Loucy (cell line): ENCODE measurements around the gene TRIM25.
"Not testable (repeated sequence)": the region's sequence is repeated elsewhere in the genome, so short reads cannot be mapped to it uniquely, and the experiment has no call there.

ENCODE experiments used
- H2AFZ ChIP-seq: fragments of 200-600 bp; sonication (generic); 2 replicates; pipeline ENCODE4 v1.6.0; 2016; ENCODE audit warnings: antibody characterized with exemption, mild to moderate bottlenecking, low read length, moderate library complexity
- H3F3A ChIP-seq: fragments of 200-600 bp; 2 replicates; pipeline ENCODE4 v1.6.0; 2016; ENCODE audit warnings: antibody characterized with exemption, low read depth, mild to moderate bottlenecking
- H3K27me3 ChIP-seq: fragments of 200-600 bp; sonication (generic); 2 replicates; pipeline ENCODE4 v1.6.1; 2014; ENCODE audit warnings: low read length, mild to moderate bottlenecking; ENCODE audit not compliant: insufficient read depth, poor library complexity, severe bottlenecking
- H3K36me3 ChIP-seq: fragments of 200-600 bp; sonication (generic); 2 replicates; pipeline ENCODE4 v1.6.1; 2016; ENCODE audit warnings: low read length; ENCODE audit not compliant: insufficient read depth
- H3K4me1 ChIP-seq: fragments of 200-600 bp; sonication (generic); 2 replicates; pipeline ENCODE4 v1.5.1; 2014; ENCODE audit warnings: low read length, mild to moderate bottlenecking; ENCODE audit not compliant: insufficient read depth, poor library complexity, severe bottlenecking
- H3K4me2 ChIP-seq: fragments of 200-600 bp; sonication (generic); 2 replicates; pipeline ENCODE4 v1.6.0; 2014; ENCODE audit warnings: antibody characterized with exemption, low read length, low read depth, mild to moderate bottlenecking; ENCODE audit not compliant: poor library complexity, severe bottlenecking
- H3K4me3 ChIP-seq: fragments of 200-600 bp; sonication (generic); 2 replicates; pipeline ENCODE4 v1.5.1; 2014; ENCODE audit warnings: low read length, mild to moderate bottlenecking, mixed read lengths; ENCODE audit not compliant: poor library complexity, severe bottlenecking
- H3K79me2 ChIP-seq: fragments of 200-600 bp; sonication (generic); 2 replicates; pipeline ENCODE4 v1.6.1; 2014; ENCODE audit warnings: low read length; ENCODE audit not compliant: insufficient read depth
- H3K9ac ChIP-seq: fragments of 200-600 bp; sonication (generic); 2 replicates; pipeline ENCODE4 v1.6.0; 2014; ENCODE audit warnings: mild to moderate bottlenecking, low read depth, low read length, moderate library complexity; ENCODE audit not compliant: poor library complexity, severe bottlenecking
- H3K9me2 ChIP-seq: fragments of 200-600 bp; sonication (generic); replicated peaks from 2 replicates; pipeline ENCODE4 v1.6.1; 2016; ENCODE audit warnings: low read depth, low read length, mixed read lengths
- H3K9me3 ChIP-seq: fragments of 200-600 bp; sonication (generic); 2 replicates; pipeline ENCODE4 v1.6.1; 2014; ENCODE audit warnings: mild to moderate bottlenecking, antibody characterized with exemption, low read length, low read depth; ENCODE audit not compliant: insufficient read depth
- H4K20me1 ChIP-seq: fragments of 200-600 bp; sonication (generic); 2 replicates; pipeline ENCODE4 v1.6.0; 2014; ENCODE audit warnings: antibody characterized with exemption, low read length, mild to moderate bottlenecking; ENCODE audit not compliant: insufficient read depth, poor library complexity, severe bottlenecking
- EZH2phosphoT487 ChIP-seq: fragments of 200-600 bp; IDR thresholded peaks from 2 replicates; pipeline ENCODE4 v1.6.1; 2018; ENCODE audit warnings: antibody characterized with exemption, mild to moderate bottlenecking, moderate library complexity, borderline replicate concordance
- TF ChIP-seq, protein P1 (sequence below): fragments of 200-600 bp; sonication (generic); conservative IDR thresholded peaks from 2 replicates; pipeline ENCODE4 v1.5.1; 2014; ENCODE audit warnings: mild to moderate bottlenecking, antibody characterized with exemption, low read length

Gene TRIM25

DNA sequence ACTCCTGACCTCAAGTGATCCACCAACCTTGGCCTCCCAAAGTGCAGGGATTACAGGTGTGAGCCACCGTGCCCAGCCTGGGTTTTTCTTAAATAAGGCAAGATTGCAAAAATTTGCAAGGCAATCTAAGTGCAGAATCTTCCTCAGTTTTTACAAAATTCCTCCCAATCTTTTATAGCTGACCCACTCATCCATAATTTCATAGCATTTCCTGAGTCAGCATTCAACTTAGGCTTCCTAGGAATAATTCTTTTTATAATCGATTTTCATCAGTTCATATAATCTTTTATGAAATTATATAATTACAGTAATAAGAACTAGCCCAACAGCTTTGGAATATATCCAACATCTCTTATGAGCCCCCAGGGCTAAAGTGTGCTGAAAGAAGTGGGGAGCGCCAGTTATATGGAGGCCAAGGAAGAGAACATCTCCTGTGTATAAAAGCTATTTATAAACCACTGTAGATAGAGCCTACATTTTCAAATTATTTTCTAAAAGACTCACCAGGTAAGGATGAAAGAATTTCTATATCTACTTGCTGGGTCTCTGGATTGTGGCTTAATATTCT lies 32.2 kb upstream of the TRIM25 start:
- Histone ChIP-seq H2AFZ (no peak overlapping the region), H3K36me3 (peaks cover 71% of the 10 kb centered on the region), H3K4me1 (peaks cover 12% of the 10 kb centered on the region), H3K27me3 (no peaks in the 10 kb centered on the region), H3F3A (no peaks in the 10 kb centered on the region), H3K9me3 (no peaks in the 10 kb centered on the region), H3K79me2 (peaks cover 16% of the 10 kb centered on the region; the same call in 1 of the 2 replicates), H3K4me3 (no peak overlapping the region), H3K9me2 (no peaks in the 10 kb centered on the region), H4K20me1 (peaks cover 5% of the 10 kb centered on the region), H3K4me2 (no peak overlapping the region), H3K9ac (no peak overlapping the region)
- TF ChIP-seq EZH2phosphoT487 = no peak
- TF ChIP-seq, protein P1, sequence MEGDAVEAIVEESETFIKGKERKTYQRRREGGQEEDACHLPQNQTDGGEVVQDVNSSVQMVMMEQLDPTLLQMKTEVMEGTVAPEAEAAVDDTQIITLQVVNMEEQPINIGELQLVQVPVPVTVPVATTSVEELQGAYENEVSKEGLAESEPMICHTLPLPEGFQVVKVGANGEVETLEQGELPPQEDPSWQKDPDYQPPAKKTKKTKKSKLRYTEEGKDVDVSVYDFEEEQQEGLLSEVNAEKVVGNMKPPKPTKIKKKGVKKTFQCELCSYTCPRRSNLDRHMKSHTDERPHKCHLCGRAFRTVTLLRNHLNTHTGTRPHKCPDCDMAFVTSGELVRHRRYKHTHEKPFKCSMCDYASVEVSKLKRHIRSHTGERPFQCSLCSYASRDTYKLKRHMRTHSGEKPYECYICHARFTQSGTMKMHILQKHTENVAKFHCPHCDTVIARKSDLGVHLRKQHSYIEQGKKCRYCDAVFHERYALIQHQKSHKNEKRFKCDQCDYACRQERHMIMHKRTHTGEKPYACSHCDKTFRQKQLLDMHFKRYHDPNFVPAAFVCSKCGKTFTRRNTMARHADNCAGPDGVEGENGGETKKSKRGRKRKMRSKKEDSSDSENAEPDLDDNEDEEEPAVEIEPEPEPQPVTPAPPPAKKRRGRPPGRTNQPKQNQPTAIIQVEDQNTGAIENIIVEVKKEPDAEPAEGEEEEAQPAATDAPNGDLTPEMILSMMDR = no peak

DNA sequence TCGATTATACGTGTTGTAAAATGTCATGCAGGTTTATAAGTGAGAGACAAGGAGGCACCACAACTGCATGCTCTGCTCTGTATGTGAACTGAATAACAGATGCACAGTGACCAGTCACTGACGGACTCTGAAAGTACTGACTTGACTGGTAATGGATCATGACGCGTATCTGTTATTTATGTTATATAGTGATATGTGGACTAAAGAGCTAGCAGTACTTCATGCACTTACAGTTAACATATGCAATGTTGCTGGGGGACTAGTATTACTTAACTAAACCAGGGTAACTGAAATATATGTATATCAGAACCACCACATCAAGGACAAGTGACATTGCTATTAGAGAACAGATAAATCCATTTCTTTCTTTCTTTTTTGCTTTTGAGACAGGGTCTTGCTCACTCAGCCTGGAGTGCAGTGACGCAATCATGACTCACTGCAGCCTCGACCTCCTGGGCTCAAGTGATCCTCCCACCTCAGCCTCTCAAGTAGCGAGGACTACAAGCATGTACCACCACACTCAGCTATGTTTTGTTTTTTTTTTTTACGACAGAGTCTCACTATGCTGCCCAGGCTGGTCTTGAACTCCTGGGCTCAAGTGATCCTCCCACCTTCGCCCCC lies 29.8 kb upstream of the TRIM25 start:
- Histone ChIP-seq H3F3A (no peaks in the 10 kb centered on the region), H2AFZ (no peak overlapping the region), H3K4me1 (no peaks in the 10 kb centered on the region), H3K9me3 (no peaks in the 10 kb centered on the region), H3K4me2 (no peak overlapping the region), H3K9me2 (no peaks in the 10 kb centered on the region), H3K36me3 (peaks cover 69% of the 10 kb centered on the region), H3K79me2 (no peaks in the 10 kb centered on the region), H3K9ac (no peak overlapping the region), H3K4me3 (no peak overlapping the region), H3K27me3 (no peaks in the 10 kb centered on the region), H4K20me1 (no peaks in the 10 kb centered on the region)
- TF ChIP-seq, protein P1 = no peak
- no peak for TF ChIP-seq EZH2phosphoT487

DNA sequence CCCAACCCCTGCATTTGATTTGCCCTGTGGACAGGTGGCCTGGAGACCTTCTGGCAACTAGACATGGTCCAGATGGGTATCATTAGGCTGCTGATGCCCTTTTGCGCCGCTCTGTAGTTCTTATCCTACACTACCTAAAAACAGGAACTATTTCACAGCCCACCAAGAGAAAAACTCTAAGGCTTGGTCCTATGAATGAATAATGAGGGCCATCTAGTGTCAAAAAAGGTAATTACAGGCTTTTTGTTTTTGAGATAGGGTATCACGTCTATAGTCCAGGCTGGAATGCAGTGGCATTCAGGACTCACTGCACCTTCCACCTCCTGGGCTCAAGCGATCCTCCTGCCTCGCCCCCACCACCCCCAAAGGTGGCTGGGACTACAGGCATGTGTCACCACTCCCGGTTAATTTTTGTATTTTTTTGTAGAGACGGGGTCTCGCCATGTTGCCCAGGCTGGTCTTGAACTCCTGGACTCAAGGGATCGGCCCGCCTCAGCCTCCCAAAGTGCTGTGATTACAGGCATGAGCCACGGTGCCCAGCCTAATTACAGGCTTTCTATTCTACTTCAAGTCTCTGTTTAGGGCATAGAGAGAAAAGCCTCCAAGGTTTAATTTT lies 26.1 kb upstream of the TRIM25 start:
- no peaks in the 10 kb centered on the region for H3K79me2 ChIP-seq
- peaks cover 78% of the 10 kb centered on the region for H3K36me3 ChIP-seq
- TF ChIP-seq EZH2phosphoT487 = no peak
- TF ChIP-seq, protein P1 = peak; percentile 83
- no peaks in the 10 kb centered on the region for H3K27me3 ChIP-seq
- no peak overlapping the region for H2AFZ ChIP-seq
- no peaks in the 10 kb centered on the region for H3K9me3 ChIP-seq
- H3K9me2 ChIP-seq = no peaks in the 10 kb centered on the region
- no peaks in the 10 kb centered on the region for H4K20me1 ChIP-seq
- no peak overlapping the region for H3K4me2 ChIP-seq
- H3K4me1 ChIP-seq = no peaks in the 10 kb centered on the region
- H3F3A ChIP-seq = no peaks in the 10 kb centered on the region
- no peak overlapping the region for H3K9ac ChIP-seq
- no peak overlapping the region for H3K4me3 ChIP-seq

DNA sequence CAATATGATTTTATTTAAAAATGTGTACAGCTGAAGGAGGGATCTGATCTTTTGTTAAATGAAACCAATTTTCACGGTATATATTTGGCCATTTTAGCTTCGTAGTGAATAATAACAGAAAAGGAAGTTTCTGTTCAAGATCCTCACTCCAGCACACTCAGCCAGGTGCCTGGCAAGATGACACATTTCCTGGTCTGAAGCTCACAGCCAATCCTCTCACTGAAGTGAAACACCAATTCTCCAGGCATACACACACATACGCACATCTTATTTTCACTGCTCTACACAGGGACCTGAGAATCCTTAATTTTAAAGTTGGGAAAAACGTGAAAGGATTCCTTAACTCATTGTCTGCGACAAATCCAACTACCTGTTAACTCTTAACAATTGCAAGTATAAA lies 24.4 kb upstream of the TRIM25 start:
- not testable (repeated sequence) for H3K9me2 ChIP-seq, H3K27me3 ChIP-seq, H3K9ac ChIP-seq, H4K20me1 ChIP-seq, H3K4me1 ChIP-seq, H3K4me2 ChIP-seq, H3K9me3 ChIP-seq, H3K79me2 ChIP-seq, H3F3A ChIP-seq, H3K4me3 ChIP-seq, H2AFZ ChIP-seq
- H3K36me3 ChIP-seq = peaks cover 82% of the 10 kb centered on the region
